ENCODE data around the gene ITK.

- no peak for TF ChIP-seq CTCF (conservative IDR thresholded peaks at IDR 0.05; ENCODE audit: low read length)
- no peak for TF ChIP-seq EZH2phosphoT487 (IDR thresholded peaks at IDR 0.05; ENCODE audit: borderline replicate concordance)
Measured at GRCh38 chr5:157286761-157287211, 106.1 kb downstream of the ITK start.

Measured in Loucy (cell line).